Stimulated activated CD4-positive, alpha-beta T cell treated with anti-CD3 and anti-CD28 coated beads, TNF-alpha, amount 100 ng/mL, for 1 hour (primary cell): Measurements from ENCODE around the gene SLC7A1.

Experiments
- DNase-seq, 3 donors: peaks; one replicate each; pipeline ENCODE4 v3.0.0-alpha.2; 2020; ENCODE audit warnings: low read depth in 3 of 3, low spot score in 1 of 3

SLC7A1 gene

DNA sequence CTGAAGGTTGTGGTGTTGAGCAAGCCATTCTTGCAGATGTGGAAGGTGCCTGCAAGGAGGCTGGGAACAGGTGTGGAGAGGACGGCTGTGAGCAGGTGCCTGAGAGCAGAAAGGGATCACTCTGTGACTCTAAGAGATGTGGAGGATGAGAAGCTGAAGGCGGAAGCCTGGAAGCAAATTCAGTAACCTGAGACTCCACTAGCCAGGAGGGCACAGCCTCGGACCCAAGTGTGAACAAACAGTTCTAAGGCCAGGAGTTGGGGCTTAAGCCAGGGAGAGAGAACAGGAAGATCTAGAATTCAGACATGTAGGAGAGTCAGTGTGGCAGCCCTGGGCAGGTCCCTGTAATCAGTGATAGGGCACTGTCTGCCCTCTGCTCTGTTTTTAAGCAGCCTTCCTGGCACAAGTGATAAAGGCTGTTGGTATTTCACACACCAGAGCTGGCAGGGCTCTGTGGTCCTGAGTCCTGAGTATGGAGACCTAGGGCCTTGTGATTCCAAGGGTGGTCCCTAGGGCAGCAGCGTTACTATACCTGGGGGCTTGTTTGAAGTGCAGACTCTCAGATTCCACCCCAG lies 131.3 kb downstream of the SLC7A1 start:
- no peak for DNase-seq

DNA sequence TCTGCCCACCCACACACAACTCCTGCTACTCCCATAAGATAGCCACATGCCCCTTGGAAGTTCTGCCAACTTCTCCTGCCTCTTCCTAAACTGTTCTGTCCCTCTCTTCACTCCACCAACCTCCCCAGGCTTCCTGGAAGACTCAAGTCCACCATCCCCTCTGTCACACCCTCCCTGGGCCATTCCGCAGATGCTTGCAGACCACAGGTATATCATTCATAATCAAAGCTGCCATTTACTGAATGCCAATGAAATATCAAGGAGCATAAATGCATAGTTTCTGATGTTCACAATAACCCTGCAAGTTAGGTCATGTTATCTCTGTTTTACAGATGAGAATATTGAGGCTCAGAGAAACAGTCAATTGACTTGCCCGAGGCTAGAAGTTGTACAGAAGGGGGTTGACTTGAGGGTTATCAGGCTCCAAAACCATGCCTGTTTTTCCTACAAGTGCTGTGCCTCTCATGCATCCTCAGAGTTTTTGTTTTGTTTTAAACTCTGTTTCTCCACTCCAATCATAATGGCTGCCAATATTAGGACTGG lies 135.6 kb downstream of the SLC7A1 start:
- DNase-seq: no peak
